GM23248 (cell line): ENCODE results near the gene TMED9.

Experiments used
- EZH2 ChIP-seq: fragments of 200-600 bp; sonication (generic); IDR thresholded peaks from 2 replicates; pipeline ENCODE4 v1.6.1; 2018; ENCODE audit warnings: antibody characterized with exemption, mild to moderate bottlenecking; ENCODE audit not compliant: insufficient read depth, poor library complexity, severe bottlenecking
- EZH2phosphoT487 ChIP-seq: fragments of 200-600 bp; sonication (generic); IDR thresholded peaks from 2 replicates; pipeline ENCODE4 v1.6.1; 2018; ENCODE audit warnings: antibody characterized with exemption, moderate library complexity, mild to moderate bottlenecking, low read depth; ENCODE audit not compliant: insufficient read depth

GRCh38 chr5:177552839-177553455 lies 39.1 kb upstream of the TMED9 start:
- TF ChIP-seq EZH2 (no peak), EZH2phosphoT487 (no peak)
